ENCODE results near the gene IFT20.

Gene IFT20

GRCh38 chr17:28334666-28335200 lies 539 bp downstream of the IFT20 start:
- TF ChIP-seq GATA3 (IDR thresholded peaks at IDR 0.05; ENCODE audit: low read depth, low read length) (no peak), GATA2 (IDR thresholded peaks at IDR 0.05; ENCODE audit: low read depth, low read length) (no peak)

DNA sequence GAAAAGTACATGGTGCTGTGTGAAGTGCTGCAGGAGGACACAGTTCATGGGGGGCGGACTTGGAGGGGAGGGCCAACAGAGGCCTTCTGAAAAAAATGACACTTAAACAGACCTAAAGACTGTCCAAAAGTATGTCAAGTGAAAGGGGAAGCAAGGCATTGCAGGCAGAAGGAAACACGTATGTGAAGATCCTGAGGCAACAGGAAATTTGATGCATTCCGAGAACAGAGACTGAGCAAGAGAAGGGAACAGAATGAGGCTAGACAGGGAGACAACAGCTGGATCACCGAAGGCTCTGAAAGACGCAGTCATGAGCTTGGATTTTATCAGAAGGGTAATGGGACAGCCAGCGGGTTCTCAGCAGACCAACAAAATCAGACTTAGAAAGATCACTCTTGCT lies 1.1 kb downstream of the IFT20 start:
- TF ChIP-seq GATA3 (IDR thresholded peaks at IDR 0.05; ENCODE audit: low read depth, low read length): no peak
- no peak for TF ChIP-seq GATA2 (IDR thresholded peaks at IDR 0.05; ENCODE audit: low read depth, low read length)

DNA sequence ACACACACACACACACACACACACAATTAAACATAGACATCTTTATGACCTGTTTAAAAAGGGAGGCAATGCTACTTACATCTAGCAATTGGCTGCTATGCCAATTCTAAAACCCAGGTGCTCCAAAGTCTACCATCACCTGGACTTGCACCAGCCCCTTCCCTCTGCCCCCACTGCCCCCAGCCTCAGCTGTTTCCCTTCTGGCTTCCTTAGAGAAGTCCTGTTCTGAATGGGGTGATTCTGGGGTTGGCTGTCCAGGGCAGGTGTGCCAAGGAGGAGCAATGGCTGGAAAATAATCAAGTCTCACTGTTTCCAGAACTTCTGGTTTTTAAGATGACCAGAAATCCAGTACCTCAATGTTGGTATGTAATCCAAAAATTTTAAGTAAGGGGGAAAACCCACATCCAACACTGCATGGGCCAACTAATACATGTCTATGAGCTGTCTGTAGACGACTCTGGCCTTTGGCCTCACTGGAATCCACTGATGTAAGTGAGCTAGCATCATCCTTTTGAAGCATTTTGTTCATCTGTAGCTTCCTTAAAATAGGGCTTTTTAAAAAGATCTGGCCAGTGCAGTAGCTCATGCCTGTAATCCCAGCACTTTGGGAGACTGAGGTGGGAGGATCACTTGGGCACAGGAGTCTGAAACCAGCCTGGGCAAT lies 2.1 kb downstream of the IFT20 start:
- TF ChIP-seq GATA3 (IDR thresholded peaks at IDR 0.05; ENCODE audit: low read depth, low read length) (no peak), GATA2 (IDR thresholded peaks at IDR 0.05; ENCODE audit: low read depth, low read length) (no peak)

GRCh38 chr17:28331891-28332420 lies 3.3 kb downstream of the IFT20 start:
- TF ChIP-seq GATA3 (IDR thresholded peaks at IDR 0.05; ENCODE audit: low read depth, low read length) (no peak), GATA2 (IDR thresholded peaks at IDR 0.05; ENCODE audit: low read depth, low read length) (no peak)

DNA sequence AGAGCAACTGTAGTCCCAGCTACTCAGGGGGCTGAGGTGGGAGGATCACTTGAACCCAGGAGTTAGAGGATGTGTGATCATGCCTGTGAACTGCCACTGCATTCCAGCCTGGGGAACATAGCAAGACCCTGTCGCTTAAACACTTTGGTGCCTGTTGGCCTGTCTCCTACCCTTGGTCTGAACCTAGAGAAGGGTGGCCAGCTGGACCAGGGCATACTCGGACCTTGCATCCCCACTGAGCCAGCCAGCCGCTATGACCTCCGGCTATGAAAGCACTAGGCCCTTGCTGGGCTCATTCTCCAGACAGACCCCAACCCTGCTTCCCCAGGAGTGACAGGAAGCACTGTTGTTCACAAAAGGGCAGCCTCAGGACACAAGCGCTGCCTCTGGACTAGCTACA lies 4.6 kb downstream of the IFT20 start:
- TF ChIP-seq GATA2 (IDR thresholded peaks at IDR 0.05; ENCODE audit: low read depth, low read length): no peak
- TF ChIP-seq GATA3 (IDR thresholded peaks at IDR 0.05; ENCODE audit: low read depth, low read length): no peak

DNA sequence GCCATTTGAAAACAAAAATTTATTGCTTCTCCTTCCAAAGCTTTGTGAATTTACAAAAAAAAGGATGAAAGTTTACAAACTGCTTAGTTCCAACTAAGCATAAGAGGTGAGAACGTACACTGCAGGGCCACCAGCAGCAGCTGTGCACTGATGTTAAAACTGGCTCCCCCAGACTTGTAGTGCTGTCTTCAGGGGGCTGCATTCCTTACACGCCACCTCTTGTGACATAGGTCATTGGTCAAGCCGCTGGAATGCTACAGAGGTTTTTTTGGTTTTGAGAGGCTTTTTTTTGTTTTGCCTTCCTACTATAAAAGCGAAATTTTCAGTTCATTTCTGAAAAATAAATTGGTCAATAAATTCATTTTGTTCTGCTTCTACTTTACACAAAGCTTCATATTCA lies 6.9 kb downstream of the IFT20 start:
- TF ChIP-seq GATA3 (IDR thresholded peaks at IDR 0.05; ENCODE audit: low read depth, low read length) (no peak), GATA2 (IDR thresholded peaks at IDR 0.05; ENCODE audit: low read depth, low read length) (no peak)

DNA sequence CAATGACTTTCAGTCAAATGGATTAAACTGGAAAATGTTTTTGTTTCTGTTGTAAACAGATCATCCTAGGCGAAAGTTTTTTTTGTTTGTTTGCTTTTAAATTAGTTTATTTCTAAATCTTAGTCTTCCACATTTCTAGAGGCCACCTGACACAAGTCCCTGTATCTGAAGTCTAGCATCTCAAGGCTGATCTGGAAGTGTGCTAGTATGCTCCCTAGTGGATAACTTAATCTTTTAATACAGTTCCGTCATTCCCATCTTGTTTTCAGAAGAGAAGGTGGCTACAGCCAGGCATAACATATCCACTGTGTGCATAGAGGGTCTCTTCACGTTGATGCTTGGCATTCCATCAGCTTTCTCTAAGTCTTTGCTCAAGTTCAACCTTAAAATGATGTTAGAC lies 7.6 kb downstream of the IFT20 start:
- TF ChIP-seq GATA3 (IDR thresholded peaks at IDR 0.05; ENCODE audit: low read depth, low read length) (no peak), GATA2 (IDR thresholded peaks at IDR 0.05; ENCODE audit: low read depth, low read length) (no peak)

DNA sequence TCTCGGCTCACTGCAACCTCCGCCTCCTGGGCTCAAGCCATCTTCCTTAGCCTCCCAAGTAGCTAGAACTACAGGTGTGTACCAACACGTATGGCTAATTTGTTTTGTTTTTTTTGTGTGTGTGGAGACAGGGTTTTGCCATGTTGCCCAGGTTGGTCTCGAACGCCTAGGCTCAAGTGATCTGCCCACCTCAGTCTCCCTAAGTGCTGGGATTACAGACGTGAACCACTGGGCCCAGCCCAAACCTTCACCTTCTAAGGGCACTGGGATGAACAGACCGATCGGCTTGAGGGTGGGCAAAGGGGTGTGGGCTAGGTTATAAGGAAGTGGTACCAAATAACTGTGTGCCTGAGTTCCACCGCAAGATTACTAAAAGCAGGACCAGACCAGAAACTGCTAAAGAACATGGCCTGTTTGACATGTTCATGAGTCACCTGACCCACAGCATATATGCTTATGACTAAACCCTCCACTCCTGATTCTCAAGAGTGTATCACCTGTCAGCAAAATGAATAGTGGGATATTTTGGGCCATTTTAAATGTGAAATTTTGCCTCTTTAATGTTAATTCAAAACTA lies 8.2 kb downstream of the IFT20 start:
- TF ChIP-seq GATA2 (IDR thresholded peaks at IDR 0.05; ENCODE audit: low read depth, low read length): no peak
- TF ChIP-seq GATA3 (IDR thresholded peaks at IDR 0.05; ENCODE audit: low read depth, low read length): no peak

DNA sequence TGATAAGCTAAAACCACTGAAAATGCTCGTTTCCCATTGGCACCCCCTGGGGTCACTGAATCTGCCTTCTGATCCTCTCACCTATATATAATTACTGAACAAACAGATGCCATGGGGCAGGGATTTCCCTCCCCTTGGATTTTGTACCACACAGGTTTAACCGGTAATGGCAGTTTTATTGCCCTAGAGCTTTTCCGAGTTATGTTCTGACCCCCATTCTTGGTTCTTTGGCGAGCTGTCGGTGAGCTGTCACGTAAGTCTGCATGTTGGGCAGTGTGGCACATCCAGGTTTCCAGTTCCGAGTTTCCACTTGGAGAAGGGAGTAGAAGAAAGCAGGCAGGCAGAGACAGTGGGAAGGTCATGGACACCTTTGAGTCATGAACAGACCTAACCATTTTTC lies 9.2 kb downstream of the IFT20 start:
- TF ChIP-seq GATA3 (IDR thresholded peaks at IDR 0.05; ENCODE audit: low read depth, low read length): no peak
- TF ChIP-seq GATA2 (IDR thresholded peaks at IDR 0.05; ENCODE audit: low read depth, low read length): no peak

GRCh38 chr17:28325211-28325610 lies 10.1 kb downstream of the IFT20 start:
- TF ChIP-seq GATA3 (IDR thresholded peaks at IDR 0.05; ENCODE audit: low read depth, low read length) (no peak), GATA2 (IDR thresholded peaks at IDR 0.05; ENCODE audit: low read depth, low read length) (no peak)

GRCh38 chr17:28324781-28325180 lies 10.5 kb downstream of the IFT20 start:
- TF ChIP-seq GATA3 (IDR thresholded peaks at IDR 0.05; ENCODE audit: low read depth, low read length) (no peak), GATA2 (IDR thresholded peaks at IDR 0.05; ENCODE audit: low read depth, low read length) (no peak)

- TF ChIP-seq GATA3 (IDR thresholded peaks at IDR 0.05; ENCODE audit: low read depth, low read length) (no peak), GATA2 (IDR thresholded peaks at IDR 0.05; ENCODE audit: low read depth, low read length) (no peak)
These were observed 11.0 kb downstream of the IFT20 start for GRCh38 chr17:28324267-28324745.

GRCh38 chr17:28320215-28321061 lies 14.8 kb downstream of the IFT20 start:
- TF ChIP-seq GATA2 (IDR thresholded peaks at IDR 0.05; ENCODE audit: low read depth, low read length): no peak
- TF ChIP-seq GATA3 (IDR thresholded peaks at IDR 0.05; ENCODE audit: low read depth, low read length): no peak

- TF ChIP-seq GATA3 (IDR thresholded peaks at IDR 0.05; ENCODE audit: low read depth, low read length): no peak
- no peak for TF ChIP-seq GATA2 (IDR thresholded peaks at IDR 0.05; ENCODE audit: low read depth, low read length)
These were observed 15.7 kb downstream of the IFT20 start for GRCh38 chr17:28319598-28319935.

All from SH-SY5Y (cell line).